NCI-H82 treated with DMSO at 0.1 percent for 48 hours (cell line): Measurements from ENCODE around the gene UPK3BL1.
"Not testable (repeated sequence)": the region's sequence is repeated elsewhere in the genome, so short reads cannot be mapped to it uniquely, and the experiment has no call there.

Experiments
- DNase-seq: peaks from one replicate; lab custom pipeline; 2025; ENCODE audit not compliant: unreplicated experiment; lab: John Stamatoyannopoulos, UW

UPK3BL1 gene

DNA sequence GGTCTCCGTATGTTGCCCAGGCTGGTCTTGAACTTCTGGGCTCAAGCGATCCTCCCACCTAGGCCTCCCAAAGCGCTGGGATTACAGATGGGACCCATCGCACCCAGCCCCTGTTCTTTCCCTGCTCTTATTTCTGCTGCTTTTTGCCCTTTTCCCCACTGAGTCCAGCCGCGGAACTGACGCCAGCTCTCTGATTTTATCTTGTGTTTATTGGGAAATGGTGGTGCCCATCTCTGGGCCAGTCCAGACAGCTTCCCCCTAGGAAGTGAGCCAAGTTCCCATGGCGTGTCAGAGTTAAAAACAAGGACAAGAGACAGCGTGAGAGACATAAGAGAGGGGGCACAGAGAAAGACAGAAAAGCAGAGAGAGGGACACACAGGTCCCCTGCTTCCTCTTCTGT is 12.0 kb downstream of the UPK3BL1 start:
- DNase-seq = not testable (repeated sequence)

DNA sequence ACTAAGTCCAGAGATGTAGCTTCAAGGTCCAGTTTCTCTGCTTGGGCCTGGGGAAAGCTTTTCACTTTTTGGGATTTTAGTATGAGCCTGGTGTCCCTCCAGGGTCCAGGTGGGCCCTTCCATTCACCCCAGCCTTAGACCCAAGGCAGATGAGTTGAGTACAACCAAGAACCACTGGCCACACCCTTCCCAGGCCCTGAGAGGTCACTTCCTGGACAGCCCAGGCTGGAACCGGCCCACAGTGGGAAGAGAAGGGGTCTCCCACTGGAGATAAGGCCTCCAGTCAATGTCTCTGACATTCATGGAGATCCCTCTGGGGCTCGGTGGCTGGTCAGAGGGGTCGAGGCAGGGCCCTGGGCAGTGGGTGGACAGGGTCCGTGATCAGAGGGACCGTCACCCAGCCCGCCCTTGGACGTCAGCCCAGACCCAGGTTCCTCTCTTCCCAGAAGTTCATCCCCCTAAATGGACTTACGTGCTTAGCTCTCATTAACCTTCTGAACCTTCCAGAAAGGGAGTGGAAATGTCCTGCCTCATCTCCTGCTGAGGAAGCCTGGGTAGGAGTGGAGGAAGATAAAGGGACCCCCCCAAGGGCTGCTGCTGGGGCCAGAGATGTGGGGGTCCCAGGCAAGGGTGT is 15.2 kb downstream of the UPK3BL1 start:
- not testable (repeated sequence) for DNase-seq

DNA sequence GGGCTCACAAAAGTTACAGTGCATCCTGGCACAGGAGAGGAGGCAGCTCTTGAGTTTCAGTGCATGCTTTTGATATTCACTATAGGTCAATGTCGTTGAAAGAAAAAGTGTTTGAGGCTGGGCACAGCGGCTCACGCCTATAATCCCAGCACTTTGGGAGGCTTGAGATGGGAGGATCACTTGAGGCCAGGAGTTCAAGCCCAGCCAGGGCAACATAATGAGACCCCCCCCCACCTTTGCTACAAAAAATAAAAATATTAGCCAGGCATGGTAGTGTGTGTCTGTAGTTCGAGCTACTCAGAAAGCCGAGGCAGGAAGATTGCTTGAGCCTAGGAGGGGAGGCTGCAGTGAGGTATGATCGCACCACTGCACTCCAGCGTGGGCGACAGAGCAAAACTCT is 24.5 kb downstream of the UPK3BL1 start:
- not testable (repeated sequence) for DNase-seq

- not testable (repeated sequence) for DNase-seq
Measured at GRCh38 chr7:102616507-102617125, 26.0 kb downstream of the UPK3BL1 start, which contains the start of gene RASA4. TSS of gene RASA4 (minus strand) at chr7:102616756. CDS start at chr7:102616689, 67 bp downstream.

- DNase-seq = not testable (repeated sequence)
Measured at GRCh38 chr7:102615930-102616329, 26.7 kb downstream of the UPK3BL1 start.

DNA sequence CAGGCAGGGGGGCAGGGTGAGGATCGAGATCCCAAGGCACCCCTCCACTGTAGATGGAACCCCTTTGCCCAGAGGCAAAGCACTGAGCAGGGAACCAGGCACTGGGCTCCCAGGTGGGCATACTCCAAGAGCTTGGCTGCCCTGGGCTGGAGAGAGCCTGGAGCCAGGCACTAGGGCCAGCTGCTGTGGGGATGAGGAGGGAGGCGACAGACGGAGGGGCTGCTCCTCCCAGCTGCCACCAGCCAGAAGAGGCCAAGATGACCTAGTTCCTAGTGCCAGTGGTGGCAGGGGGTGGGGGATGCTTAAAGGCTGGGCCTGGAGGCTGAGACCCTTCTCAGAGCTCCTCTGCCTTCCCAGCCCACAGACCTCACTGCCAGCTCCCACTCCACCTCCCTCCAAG is 27.7 kb downstream of the UPK3BL1 start:
- not testable (repeated sequence) for DNase-seq

- not testable (repeated sequence) for DNase-seq
Measured at GRCh38 chr7:102614346-102614697, 28.3 kb downstream of the UPK3BL1 start.

DNA sequence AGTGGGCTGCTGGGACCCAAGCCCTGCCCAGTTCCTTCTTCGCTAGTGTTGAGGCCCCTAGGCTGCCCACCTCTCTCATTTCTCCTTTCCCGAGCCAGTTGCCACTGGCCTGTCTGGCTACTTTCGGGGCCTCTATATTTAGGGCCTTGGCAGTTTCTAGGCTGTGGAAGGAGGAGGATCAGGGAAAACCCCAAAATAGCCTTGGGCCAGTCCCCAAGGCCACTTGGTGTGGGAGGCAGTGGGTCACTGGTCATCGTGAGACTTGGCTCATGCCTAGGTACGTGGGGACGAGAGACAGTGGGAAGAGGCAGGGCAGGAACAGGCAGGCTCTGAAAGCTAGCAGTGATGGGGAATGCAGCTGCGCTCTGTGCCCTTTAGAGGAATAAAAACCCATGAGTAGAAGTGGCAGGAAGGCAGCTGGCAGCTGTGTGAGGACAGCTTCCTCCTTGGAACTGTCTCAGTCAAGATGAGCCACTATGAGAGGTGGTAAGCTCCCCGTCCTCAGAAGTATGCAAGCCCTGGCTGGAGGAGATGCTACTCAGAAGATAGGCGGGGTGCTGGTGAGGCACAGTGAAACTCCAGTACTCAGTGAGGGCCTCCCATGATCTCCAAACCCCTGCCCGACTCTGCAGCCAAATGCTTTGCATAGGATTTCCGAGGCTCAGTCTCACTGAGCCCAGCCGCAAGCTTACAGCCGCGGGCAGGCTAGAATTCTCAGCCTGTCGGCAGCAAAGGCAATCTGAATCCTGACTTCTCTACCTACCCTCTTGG is 28.8 kb downstream of the UPK3BL1 start:
- DNase-seq = not testable (repeated sequence)

GRCh38 chr7:102611675-102612325 is 30.8 kb downstream of the UPK3BL1 start:
- DNase-seq = not testable (repeated sequence)

DNA sequence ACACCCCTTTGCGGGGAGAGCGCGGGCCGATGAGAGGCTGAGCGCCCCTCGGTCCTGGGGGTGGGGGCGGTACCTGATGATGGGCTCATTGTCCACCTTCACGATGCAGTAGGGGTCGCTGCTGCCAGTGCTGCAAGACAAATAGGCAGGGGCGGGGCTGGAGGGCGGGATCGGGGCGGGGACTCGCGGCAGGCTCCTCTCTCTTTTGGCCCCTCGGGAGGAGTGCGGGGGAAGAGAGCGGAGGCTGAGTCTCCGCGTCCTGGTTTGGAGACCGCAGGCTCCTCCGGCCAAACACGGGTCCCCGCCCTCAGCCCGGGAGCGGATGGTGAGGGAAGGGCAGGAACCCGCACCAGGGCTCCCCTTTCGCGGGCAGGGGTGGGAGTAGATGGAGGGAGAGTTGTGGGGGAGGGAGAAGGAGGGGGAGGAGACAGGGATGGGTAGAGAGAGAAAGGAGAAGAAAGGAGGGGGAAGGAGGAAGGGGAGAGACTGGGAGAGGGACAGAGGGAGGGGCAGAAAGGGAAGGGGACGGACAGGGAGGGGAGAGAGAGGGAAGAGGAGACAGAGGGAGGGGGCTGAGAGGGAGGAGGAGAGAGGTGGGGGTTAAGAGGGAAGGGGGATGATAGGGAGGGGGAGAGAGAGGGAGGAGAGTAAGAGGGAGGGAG is 31.4 kb downstream of the UPK3BL1 start:
- DNase-seq = not testable (repeated sequence)

- DNase-seq = not testable (repeated sequence)
Measured at GRCh38 chr7:102610441-102610840, 32.1 kb downstream of the UPK3BL1 start.

GRCh38 chr7:102609734-102610133 is 32.9 kb downstream of the UPK3BL1 start:
- not testable (repeated sequence) for DNase-seq

GRCh38 chr7:102606848-102607247 is 35.7 kb downstream of the UPK3BL1 start:
- DNase-seq = not testable (repeated sequence)

- not testable (repeated sequence) for DNase-seq
Measured at GRCh38 chr7:102604431-102605145, 38.0 kb downstream of the UPK3BL1 start.

DNA sequence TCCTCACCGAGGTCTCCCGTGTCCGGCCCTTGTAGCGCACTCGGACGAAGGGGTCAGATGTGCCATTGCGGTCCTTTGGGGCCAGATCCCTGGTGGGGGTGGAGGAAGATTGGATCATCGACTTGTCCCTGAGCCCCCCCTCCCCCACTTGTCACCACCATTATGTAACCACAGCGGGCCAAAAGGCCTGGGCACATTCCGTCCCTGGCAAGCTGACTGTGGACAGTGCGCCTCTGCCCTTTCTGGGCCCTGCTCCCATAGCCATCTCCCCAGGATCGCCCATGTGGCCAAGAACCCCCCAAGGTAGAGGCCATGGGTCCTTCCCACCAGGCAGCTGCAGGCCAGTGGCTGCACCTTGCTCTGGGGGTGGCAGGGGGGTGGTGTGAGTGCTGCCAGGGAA is 40.3 kb downstream of the UPK3BL1 start:
- DNase-seq = not testable (repeated sequence)

DNA sequence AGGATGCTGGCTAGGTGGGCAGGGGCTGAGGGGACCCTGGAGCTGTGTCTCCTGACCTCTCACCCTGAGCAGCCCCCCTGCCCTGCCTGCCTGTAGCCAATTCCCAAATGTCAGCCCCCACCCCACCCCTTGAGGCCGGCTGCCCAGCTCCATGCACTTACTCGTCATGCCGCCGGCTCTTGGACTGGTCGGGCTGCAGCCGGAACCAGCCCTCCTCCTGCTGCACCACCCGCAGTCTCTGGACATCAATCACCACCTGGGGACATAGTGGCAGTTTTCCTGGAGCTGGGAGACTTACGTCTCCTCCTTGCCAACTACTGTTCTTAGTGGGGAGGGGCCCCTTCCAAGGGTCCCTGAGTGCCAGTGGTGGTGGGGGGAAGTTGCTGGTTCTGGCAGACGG is 42.9 kb downstream of the UPK3BL1 start:
- not testable (repeated sequence) for DNase-seq

DNA sequence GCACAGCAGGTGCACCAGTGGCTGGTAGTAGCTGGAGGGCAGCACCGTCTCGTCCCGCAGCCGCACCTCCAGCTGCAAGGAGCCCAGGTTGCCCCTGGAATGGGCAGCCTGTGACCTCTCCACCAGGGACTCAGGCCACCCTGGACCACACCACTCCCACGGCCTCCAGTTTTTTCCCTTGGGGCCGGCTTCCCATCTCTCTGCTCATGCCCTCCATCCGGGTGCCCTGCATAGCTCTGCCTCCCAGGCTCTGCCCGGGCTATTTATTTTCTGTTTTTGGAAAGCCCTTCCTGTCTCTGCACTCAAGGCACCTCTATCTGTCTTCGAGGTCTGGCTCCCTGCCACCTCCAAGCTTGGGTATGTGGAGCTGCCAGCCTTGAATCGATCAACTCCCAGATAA is 46.6 kb downstream of the UPK3BL1 start:
- DNase-seq = not testable (repeated sequence)

- not testable (repeated sequence) for DNase-seq
Measured at GRCh38 chr7:102593637-102594334, 48.8 kb downstream of the UPK3BL1 start.

DNA sequence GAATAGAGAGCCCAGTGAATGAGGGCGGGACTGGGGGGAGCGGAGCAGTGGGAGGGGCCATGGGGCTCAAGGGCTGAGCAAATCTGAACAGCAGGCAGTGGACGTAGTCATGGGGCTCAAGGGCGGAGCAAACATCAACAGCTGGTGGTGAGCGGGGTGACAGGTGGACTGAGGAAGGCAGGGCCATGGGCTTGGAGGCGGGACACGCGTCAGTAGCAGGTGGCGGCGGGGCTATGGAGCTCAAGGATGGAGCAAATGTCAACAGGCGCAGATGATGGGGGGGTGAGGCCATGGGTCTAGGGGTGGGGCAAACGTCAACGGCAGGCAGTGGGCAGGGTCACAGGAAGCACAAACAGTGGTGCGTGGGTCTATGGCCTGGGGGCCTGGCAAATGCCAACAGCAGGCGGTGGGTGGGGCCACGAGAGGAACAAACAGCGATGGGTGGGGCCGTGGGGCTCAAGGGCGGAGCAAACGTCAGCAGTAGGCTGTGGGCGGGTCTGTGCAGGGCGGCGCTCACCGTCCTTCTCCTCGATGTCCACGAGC is 50.0 kb downstream of the UPK3BL1 start:
- DNase-seq = not testable (repeated sequence)
